NCI-H2081 treated with DMSO at 0.1 percent for 48 hours (cell line): ENCODE data around the gene HOXB3.

Experiments used
- DNase-seq: peaks from one replicate; lab custom pipeline; 2025; lab: John Stamatoyannopoulos, UW

HOXB3 gene

GRCh38 chr17:48569674-48570324 is 20.2 kb downstream of the HOXB3 start:
- DNase-seq = no peak

GRCh38 chr17:48569240-48569582 is 20.8 kb downstream of the HOXB3 start:
- DNase-seq = no peak

GRCh38 chr17:48568499-48569239 is 21.4 kb downstream of the HOXB3 start:
- no peak for DNase-seq

GRCh38 chr17:48567646-48568354 is 22.2 kb downstream of the HOXB3 start:
- no peak for DNase-seq

- no peak for DNase-seq
These were observed 22.8 kb downstream of the HOXB3 start for GRCh38 chr17:48567209-48567608.

GRCh38 chr17:48566717-48567116 is 23.3 kb downstream of the HOXB3 start:
- no peak for DNase-seq

- no peak for DNase-seq
These were observed 23.9 kb downstream of the HOXB3 start for GRCh38 chr17:48565925-48566710.

- no peak for DNase-seq
These were observed 25.0 kb downstream of the HOXB3 start for GRCh38 chr17:48565022-48565554.

- no peak for DNase-seq
These were observed 25.6 kb downstream of the HOXB3 start for GRCh38 chr17:48564188-48565021.

GRCh38 chr17:48563867-48564187 is 26.2 kb downstream of the HOXB3 start:
- DNase-seq = no peak

GRCh38 chr17:48563385-48563838 is 26.6 kb downstream of the HOXB3 start:
- DNase-seq = no peak

GRCh38 chr17:48562934-48563333 is 27.1 kb downstream of the HOXB3 start:
- no peak for DNase-seq

GRCh38 chr17:48561884-48562810 is 27.9 kb downstream of the HOXB3 start:
- no peak for DNase-seq

GRCh38 chr17:48559840-48560817 is 29.9 kb downstream of the HOXB3 start:
- DNase-seq = no peak

GRCh38 chr17:48559122-48559839 is 30.8 kb downstream of the HOXB3 start:
- DNase-seq = no peak

GRCh38 chr17:48558831-48559121 is 31.3 kb downstream of the HOXB3 start:
- no peak for DNase-seq

GRCh38 chr17:48558057-48558830 is 31.8 kb downstream of the HOXB3 start:
- no peak for DNase-seq
